Common myeloid progenitor, CD34-positive (primary cell): ENCODE data around the gene TMEM240.
A peak's percentile ranks its signal among the peaks of the same experiment; 100 is the strongest.

Source experiments
- CTCF ChIA-PET: fragments of 350-600 bp; sonication (Branson Sonifier 250); formaldehyde crosslinking; loops from one replicate; lab custom pipeline; 2021; ENCODE audit warnings: antibody characterized with exemption; lab: Charles Lee
- POLR2A ChIA-PET: fragments of 350-600 bp; sonication (Branson Sonifier 250); formaldehyde crosslinking; loops from one replicate; lab custom pipeline; 2021; ENCODE audit warnings: antibody characterized with exemption; lab: Charles Lee
- DNase-seq, 3 donors: peaks; one replicate each; pipeline versions ENCODE4 v3.0.0 to v3.0.0-alpha.2; 2013
- H3K27ac ChIP-seq, 2 experiments: 1 replicate in 1 of 2; 2 replicates in 1 of 2; pipeline ENCODE4 v1.7.0; 2013; ENCODE audit warnings: inconsistent platforms in 2 of 2, low read length in 2 of 2, mild to moderate bottlenecking in 2 of 2, low read depth in 1 of 2, moderate library complexity in 1 of 2; ENCODE audit not compliant: severe bottlenecking in 2 of 2, insufficient read depth in 1 of 2, poor library complexity in 1 of 2
- H3K27me3 ChIP-seq, 5 experiments: replicated peaks in 2 of 5; 1 replicate in 3 of 5; 2 replicates in 2 of 5; pipeline versions ENCODE4 v1.6.1 to v1.7.0; 2013; ENCODE audit warnings: low read length in 4 of 5, mild to moderate bottlenecking in 2 of 5, moderate library complexity in 2 of 5, inconsistent platforms in 1 of 5; ENCODE audit not compliant: insufficient read depth in 5 of 5, control insufficient read depth in 4 of 5
- H3K36me3 ChIP-seq, 4 experiments: 1 replicate in 2 of 4; 2 replicates in 2 of 4; pipeline versions ENCODE4 v1.6.1 to v1.7.0; 2013; ENCODE audit warnings: low read length in 3 of 4, control low read depth in 1 of 4, mild to moderate bottlenecking in 1 of 4; ENCODE audit not compliant: control insufficient read depth in 4 of 4, insufficient read depth in 4 of 4
- H3K4me1 ChIP-seq, 4 experiments: 1 replicate in 3 of 4; 2 replicates in 1 of 4; pipeline versions ENCODE4 v1.6.1 to v1.7.1; 2013; ENCODE audit warnings: low read length in 3 of 4, mild to moderate bottlenecking in 3 of 4, control low read depth in 1 of 4, inconsistent platforms in 1 of 4, moderate library complexity in 1 of 4; ENCODE audit not compliant: control insufficient read depth in 4 of 4, insufficient read depth in 4 of 4; ENCODE audit errors: control extremely low read depth in 1 of 4
- H3K4me3 ChIP-seq, 7 experiments: 1 replicate in 4 of 7; 2 replicates in 3 of 7; pipeline versions ENCODE4 v1.5.1 to v1.7.0; 2013; ENCODE audit warnings: mild to moderate bottlenecking in 7 of 7, low read length in 6 of 7, moderate library complexity in 6 of 7, inconsistent platforms in 2 of 7, low read depth in 2 of 7, control low read depth in 1 of 7; ENCODE audit not compliant: insufficient read depth in 4 of 7, control insufficient read depth in 1 of 7; ENCODE audit errors: extremely low read depth in 1 of 7
- H3K9me3 ChIP-seq, 5 experiments: 1 replicate in 4 of 5; 2 replicates in 1 of 5; pipeline versions ENCODE4 v1.6.1 to v1.7.1; 2013; ENCODE audit warnings: low read length in 4 of 5, mild to moderate bottlenecking in 2 of 5, inconsistent platforms in 1 of 5, low read depth in 1 of 5, moderate library complexity in 1 of 5; ENCODE audit not compliant: control insufficient read depth in 4 of 5, insufficient read depth in 2 of 5; ENCODE audit errors: control extremely low read depth in 1 of 5
- WGBS: methylation state at CpG from one replicate; pipeline ENCODE4 v1.1.5; 2013; ENCODE audit not compliant: insufficient coverage; 5-methylcytosine and 5-hydroxymethylcytosine counted together

The TMEM240 gene

DNA sequence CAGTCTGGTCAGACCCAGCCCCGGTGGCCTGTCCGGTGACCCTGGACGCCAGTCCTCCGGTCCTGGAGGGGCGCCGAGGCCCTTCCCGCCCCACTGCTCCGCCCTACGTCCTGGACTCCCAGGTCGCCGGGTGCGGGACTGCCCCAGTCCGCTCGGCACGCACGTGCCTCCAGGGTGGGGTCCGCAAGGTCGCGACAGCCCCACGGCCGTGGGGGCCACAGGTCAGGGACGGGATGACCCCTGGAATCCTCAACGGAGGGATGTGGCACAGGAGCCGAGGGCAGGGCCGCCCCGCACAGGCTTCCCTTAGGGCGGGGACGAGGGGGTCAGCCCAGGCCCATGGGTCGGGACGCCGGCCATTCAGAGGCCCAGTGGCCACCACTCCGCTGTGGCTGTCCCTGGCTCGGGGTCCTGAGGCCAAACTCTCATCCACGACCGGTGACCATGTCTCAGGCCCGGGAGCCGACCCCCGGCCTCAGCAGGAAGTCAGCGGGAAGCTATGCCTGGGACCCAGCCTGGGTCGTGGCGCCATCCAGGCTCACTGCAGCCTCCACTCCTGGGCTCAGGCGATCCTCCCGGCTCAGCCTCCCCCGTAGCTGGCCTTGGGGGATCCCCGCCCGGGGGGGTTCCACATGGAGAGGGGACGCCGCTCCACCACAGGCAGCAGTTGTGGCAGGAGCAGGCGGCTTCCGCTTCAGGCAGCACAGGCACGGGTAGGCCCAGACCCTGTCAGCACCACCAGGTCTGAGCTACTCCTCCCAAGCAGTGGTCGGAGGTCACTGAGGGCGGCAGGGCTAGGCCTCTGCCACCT lies 599 bp upstream of the TMEM240 start:
- peaks cover 0 to 40% (median 19%) of the 10 kb centered on the region in 4 experiments for H3K36me3 ChIP-seq
- POLR2A ChIA-PET, result no interaction called here

DNA sequence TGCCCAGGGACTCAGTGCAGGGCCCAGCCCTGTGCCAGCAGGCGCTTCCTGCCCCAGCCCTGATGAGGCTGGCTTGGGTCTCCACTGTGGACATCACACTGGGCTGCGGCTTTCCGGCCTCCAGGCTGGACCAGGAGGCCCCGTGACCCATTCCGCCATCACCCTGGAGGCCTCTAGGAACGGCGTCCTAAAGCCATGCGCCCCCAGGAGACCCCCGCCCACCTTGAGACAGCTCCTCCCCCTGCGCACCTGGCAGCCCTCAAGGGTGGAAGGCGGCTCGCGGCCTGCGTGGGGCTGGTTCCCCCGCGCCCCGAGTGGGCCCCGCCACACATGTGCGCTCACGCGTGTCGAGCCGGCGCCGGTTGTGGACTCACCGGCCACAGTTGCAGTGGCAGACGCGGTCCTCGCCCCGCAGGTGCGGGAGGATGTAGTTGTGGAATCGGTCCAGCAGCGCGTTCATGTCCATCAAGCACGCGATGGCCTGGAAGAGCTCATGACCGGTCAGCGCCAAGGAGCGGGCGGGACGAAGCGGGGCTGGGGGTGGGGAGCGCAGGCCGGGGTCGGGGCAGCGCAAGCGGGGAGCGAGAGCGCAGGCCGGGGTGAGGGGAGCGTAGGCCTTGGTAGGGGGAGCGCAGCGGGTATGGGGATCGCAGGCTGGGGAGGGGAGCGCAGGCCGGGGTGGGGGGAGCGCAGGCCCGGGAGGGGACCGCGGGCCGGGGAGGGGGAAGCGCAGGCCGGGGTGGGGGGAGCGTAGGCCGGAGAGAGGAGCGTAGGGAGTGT lies 924 bp downstream of the TMEM240 start:
- Histone ChIP-seq H3K27ac (no peak overlapping the region), H3K27me3 (peaks cover 0 to 6% (median 0%) of the 10 kb centered on the region in 5 experiments), H3K4me1 (peaks cover 0 to 11% (median 4%) of the 10 kb centered on the region in 4 experiments), H3K4me3 (peak overlapping the region in 3 of 7 experiments; percentile 42 to 64 (median 46)), H3K36me3 (peaks cover 0 to 35% (median 20%) of the 10 kb centered on the region in 4 experiments), H3K9me3 (no peaks in the 10 kb centered on the region)
- ChIA-PET POLR2A (no interaction called here), CTCF (interaction anchor here (1.5 kb wide), 1 partner anchor 9 kb away, joined by 3 read pairs; no protein-coding TSS in a partner anchor)
- peak in 2 of 3 donors; percentile 32 to 45 for DNase-seq
- WGBS, result 29% methylated on average over 33 of the region's 66 CpGs

More for the DNA sequence above, 599 bp upstream of the TMEM240 start:
- CTCF ChIA-PET, result interaction anchor here (1.0 to 2.5 kb wide), 3 partner anchors 10 to 24 kb away, joined by 3 to 8 read pairs (median 4); no protein-coding TSS in a partner anchor
- no peak overlapping the region for H3K27ac ChIP-seq
- peaks cover 0 to 11% (median 4%) of the 10 kb centered on the region in 4 experiments for H3K4me1 ChIP-seq
- 84% methylated on average over 36 of the region's 53 CpGs for WGBS
- peak overlapping the region in 4 of 7 experiments; percentile 28 to 56 (median 43) for H3K4me3 ChIP-seq
- peaks cover 0 to 6% (median 0%) of the 10 kb centered on the region in 5 experiments for H3K27me3 ChIP-seq
- no peaks in the 10 kb centered on the region for H3K9me3 ChIP-seq
- DNase-seq, result no peak

DNA sequence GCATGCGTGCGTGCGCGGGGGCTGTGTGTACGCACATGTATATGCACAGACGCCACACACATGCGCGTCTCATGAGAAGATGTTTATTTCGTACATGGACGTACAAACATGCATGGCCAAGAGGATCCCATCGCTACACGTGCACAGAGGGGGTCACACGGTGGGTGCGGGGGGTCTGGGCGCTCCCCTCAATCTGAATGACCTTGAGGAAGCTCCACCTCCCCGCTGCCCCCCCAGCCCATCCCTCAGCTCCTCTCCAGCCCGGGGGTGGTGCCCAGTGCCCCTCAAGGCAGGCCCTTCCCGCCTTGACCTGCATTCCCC lies 1.5 kb downstream of the TMEM240 start:
- ChIA-PET POLR2A (no interaction called here), CTCF (interaction anchor here (1.5 kb wide), 1 partner anchor 9 kb away, joined by 3 read pairs; no protein-coding TSS in a partner anchor)
- Histone ChIP-seq H3K27ac (no peak overlapping the region), H3K4me3 (no peak overlapping the region), H3K9me3 (no peaks in the 10 kb centered on the region), H3K27me3 (peaks cover 0 to 6% (median 0%) of the 10 kb centered on the region in 5 experiments), H3K36me3 (peaks cover 0 to 35% (median 20%) of the 10 kb centered on the region in 4 experiments), H3K4me1 (peaks cover 0 to 11% (median 4%) of the 10 kb centered on the region in 4 experiments)
- WGBS, result 92% methylated on average over 18 of the region's 18 CpGs
- DNase-seq, result no peak

DNA sequence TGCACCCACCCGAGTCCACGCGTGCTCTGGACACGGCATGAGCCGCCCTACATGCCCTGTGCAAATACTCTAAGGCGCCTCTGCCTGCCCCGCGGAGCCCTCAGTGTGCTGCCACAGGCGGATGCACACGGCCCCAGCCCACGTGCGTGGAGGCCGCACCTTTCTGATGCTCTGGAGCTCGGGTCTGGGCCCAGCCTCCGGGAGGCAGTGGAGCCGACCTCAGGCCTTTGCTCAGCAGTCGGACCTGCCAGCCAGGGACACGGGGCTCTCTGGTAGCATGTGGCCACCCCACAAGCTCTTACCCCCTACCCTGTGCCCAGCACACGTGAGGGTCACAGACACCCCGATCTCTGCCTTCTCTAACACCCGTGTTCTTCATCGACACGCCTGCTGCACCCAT lies 2.1 kb downstream of the TMEM240 start:
- Histone ChIP-seq H3K4me3 (no peak overlapping the region), H3K4me1 (peaks cover 0 to 11% (median 4%) of the 10 kb centered on the region in 4 experiments), H3K36me3 (peaks cover 0 to 30% (median 19%) of the 10 kb centered on the region in 4 experiments), H3K27me3 (peaks cover 0 to 6% (median 0%) of the 10 kb centered on the region in 5 experiments), H3K9me3 (no peaks in the 10 kb centered on the region), H3K27ac (no peak overlapping the region)
- DNase-seq, result no peak
- CTCF ChIA-PET, result no interaction called here
- 97% methylated on average over 23 of the region's 23 CpGs for WGBS
- POLR2A ChIA-PET, result no interaction called here

DNA sequence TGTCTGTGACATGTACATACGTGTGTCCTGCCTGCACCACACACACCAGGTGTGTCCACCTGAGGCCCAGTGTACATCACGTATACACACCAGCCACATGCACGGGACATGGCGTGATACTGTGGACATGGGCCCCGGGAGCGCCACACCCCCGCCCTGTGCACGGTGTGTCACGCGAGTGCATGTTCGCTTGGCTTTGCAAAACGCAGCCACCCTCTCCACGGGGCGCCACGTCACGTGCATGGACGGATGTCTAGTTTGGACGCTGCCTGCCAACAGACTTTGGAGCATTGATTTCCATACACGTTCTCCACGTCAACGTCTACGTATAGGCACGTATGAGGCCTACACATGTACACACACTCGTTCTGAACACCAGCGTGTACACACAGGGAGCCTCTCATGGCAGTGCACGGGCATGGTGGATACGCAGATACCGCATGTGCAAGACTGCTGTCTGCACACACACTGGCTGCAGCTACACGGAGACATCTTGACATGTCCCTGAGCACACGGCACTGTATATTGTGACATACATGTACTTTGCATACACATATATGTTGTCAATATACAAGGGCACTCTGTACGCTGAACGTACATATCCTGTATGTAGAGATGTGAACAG lies 2.7 kb downstream of the TMEM240 start:
- Histone ChIP-seq H3K27ac (no peak overlapping the region), H3K4me1 (peaks cover 0 to 11% (median 4%) of the 10 kb centered on the region in 4 experiments), H3K36me3 (peaks cover 0 to 24% (median 14%) of the 10 kb centered on the region in 4 experiments), H3K27me3 (peaks cover 0 to 6% (median 0%) of the 10 kb centered on the region in 5 experiments), H3K9me3 (no peaks in the 10 kb centered on the region), H3K4me3 (no peak overlapping the region)
- POLR2A ChIA-PET, result no interaction called here
- WGBS, result 97% methylated on average over 30 of the region's 32 CpGs
- no peak for DNase-seq
- CTCF ChIA-PET, result no interaction called here

DNA sequence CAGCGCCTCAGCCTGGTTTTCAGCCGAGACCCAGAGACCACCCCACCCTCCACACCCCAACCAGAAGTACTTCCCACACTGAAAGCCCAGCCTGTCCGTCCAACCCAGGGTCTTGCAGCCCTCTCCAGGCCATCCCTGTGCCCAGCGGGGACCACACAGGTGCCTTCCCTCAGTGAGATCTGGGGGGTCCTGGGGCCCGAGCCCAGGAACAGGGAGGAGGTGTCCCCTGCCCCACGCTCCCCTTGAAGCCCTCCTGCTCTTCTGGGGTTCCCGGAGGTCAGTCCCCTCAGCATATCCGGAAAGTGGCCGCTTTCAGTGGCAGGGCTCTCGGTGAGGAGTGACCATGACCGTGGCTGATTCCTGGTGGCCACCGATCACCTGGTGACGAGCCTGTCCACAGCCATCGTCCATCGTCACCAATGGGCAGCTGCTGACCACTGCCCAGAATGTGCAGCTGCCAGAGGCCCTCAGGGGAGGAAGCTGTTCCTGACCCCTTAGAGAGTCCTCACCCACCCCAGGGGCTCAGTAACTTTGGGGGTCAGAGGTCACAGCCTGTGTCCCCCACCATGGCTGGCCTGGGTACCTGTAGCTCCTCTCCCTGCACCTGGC lies 3.4 kb downstream of the TMEM240 start:
- ChIA-PET CTCF (interaction anchor here (1.2 kb wide), 1 partner anchor 16 kb away, joined by 4 read pairs; no protein-coding TSS in a partner anchor), POLR2A (no interaction called here)
- WGBS, result 98% methylated on average over 13 of the region's 15 CpGs
- no peak for DNase-seq
- H3K36me3 ChIP-seq, result peaks cover 0 to 17% (median 10%) of the 10 kb centered on the region in 4 experiments
- no peaks in the 10 kb centered on the region for H3K9me3 ChIP-seq
- peaks cover 0 to 11% (median 4%) of the 10 kb centered on the region in 4 experiments for H3K4me1 ChIP-seq
- H3K27me3 ChIP-seq, result peaks cover 0 to 6% (median 0%) of the 10 kb centered on the region in 5 experiments
- H3K4me3 ChIP-seq, result no peak overlapping the region
- H3K27ac ChIP-seq, result no peak overlapping the region
